SIG-M5 treated with dmso at 0.1 percent for 504 hours (cell line): ENCODE data around the gene POTED.
"Not testable (repeated sequence)": the region's sequence is repeated elsewhere in the genome, so short reads cannot be mapped to it uniquely, and the experiment has no call there.

ENCODE experiments used
- DNase-seq: peaks from one replicate; lab custom pipeline; 2025; ENCODE audit not compliant: unreplicated experiment; lab: John Stamatoyannopoulos, UW

Gene POTED

GRCh38 chr21:13609477-13609876 is at the start of gene POTED:
Gene POTED, plus strand, starts transcription at chr21:13609777. Its CDS starts 452 bp downstream, at chr21:13610229.
- not testable (repeated sequence) for DNase-seq

- not testable (repeated sequence) for DNase-seq
Measured at GRCh38 chr21:13650101-13650500, 40.5 kb downstream of the POTED start.

GRCh38 chr21:13651746-13652145 is 42.2 kb downstream of the POTED start:
- not testable (repeated sequence) for DNase-seq
